ENCODE measurements around the gene METTL16. TPM values are rescaled to one million over a fixed set of nuclear protein-coding genes. Genes with fewer than 3 reads are reported as not detected.

METTL16 gene
- total and polyA plus RNA-seq, 10 donors, result 17.1 to 38.2 (median 27.8) TPM

DNA sequence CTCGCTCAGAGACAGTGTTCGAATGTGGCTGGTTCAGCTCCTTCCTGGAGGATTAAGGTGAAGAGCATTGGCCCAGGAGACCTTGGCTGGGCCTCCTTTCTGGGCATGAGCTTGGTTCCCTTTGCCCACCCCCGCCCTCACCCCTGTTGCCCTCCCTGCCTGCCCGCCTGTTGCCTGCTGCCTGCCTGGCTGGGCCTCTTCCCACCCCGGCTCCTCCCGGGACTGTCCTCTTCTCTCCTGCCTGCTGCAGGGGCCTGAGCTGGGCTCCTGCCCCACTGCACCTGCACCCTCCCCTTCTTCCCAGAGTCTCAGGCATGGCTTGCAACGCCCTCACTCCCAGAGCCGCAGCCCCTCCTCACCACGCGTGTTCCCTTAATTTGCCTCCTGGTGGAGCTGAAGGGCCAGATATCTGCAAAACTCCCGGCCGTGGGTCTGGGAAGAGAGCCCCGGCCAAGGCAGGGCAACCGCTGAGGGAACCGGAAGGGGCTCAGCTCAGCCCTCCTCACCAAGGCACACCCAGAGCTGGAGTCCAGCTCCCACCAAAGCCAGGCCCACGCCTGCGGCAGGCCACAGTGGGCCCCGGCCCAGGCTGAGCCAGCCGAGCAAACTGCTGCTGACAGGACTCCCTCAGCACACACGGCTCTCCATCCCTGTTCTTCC lies 142.0 kb downstream of the METTL16 start:
- whole genome bisulfite sequencing, 5 donors, result 62 to 82% (median 74%) methylated on average over 18 to 20 of the region's 20 CpGs
- intact Hi-C loops (cut with DNase I; ENCODE audit: low total_unique reads), result loop anchor here (10.0 kb wide), 1 partner anchor 45 kb away; no protein-coding TSS in a partner anchor
- peaks cover 0 to 17% (median 0%) of the 10 kb centered on the region in 6 donors for H3K4me1 ChIP-seq
- DNase-seq, result no peak
- H3K4me3 ChIP-seq, result no peak overlapping the region
- TF ChIP-seq, protein P1, sequence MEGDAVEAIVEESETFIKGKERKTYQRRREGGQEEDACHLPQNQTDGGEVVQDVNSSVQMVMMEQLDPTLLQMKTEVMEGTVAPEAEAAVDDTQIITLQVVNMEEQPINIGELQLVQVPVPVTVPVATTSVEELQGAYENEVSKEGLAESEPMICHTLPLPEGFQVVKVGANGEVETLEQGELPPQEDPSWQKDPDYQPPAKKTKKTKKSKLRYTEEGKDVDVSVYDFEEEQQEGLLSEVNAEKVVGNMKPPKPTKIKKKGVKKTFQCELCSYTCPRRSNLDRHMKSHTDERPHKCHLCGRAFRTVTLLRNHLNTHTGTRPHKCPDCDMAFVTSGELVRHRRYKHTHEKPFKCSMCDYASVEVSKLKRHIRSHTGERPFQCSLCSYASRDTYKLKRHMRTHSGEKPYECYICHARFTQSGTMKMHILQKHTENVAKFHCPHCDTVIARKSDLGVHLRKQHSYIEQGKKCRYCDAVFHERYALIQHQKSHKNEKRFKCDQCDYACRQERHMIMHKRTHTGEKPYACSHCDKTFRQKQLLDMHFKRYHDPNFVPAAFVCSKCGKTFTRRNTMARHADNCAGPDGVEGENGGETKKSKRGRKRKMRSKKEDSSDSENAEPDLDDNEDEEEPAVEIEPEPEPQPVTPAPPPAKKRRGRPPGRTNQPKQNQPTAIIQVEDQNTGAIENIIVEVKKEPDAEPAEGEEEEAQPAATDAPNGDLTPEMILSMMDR (IDR thresholded peaks at IDR 0.05 in 8 of 11, conservative IDR thresholded peaks at IDR 0.05 in 3 of 11), result no peak
- TF ChIP-seq POLR2AphosphoS5 (IDR thresholded peaks at IDR 0.05), result no peak
- TF ChIP-seq POLR2A (IDR thresholded peaks at IDR 0.05), result no peak
- H3K27me3 ChIP-seq (replicated peaks in 1 of 7), result no peaks in the 10 kb centered on the region
- H3K36me3 ChIP-seq, result peaks cover 0 to 90% (median 43%) of the 10 kb centered on the region in 6 donors
- no peaks in the 10 kb centered on the region for H3K9me3 ChIP-seq
- no peak overlapping the region for H3K27ac ChIP-seq

DNA sequence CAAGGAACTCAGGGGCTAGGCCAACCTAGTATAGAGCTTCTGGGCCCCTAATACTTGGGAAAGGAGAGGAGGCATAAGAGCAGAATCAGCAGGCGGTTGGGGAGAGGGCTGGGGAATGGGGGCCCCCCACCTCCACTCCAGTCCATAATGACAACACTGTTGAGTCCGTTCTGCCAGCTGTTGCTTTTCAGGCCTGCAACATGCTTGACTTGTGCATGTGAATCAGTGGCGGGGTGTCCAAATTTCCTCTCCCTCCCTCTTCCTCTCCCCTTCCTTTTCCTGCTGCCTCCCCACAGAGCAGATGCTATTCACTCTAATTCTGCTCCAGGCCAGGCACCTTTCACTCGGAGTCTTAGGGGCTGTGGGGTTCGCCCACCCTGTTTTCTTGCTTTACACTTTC lies 142.6 kb downstream of the METTL16 start:
- WGBS, 5 donors, result 52 to 68% (median 59%) methylated on average over 4 to 5 of the region's 5 CpGs
- DNase-seq, result no peak
- Histone ChIP-seq H3K36me3 (peaks cover 0 to 90% (median 48%) of the 10 kb centered on the region in 6 donors), H3K4me1 (peaks cover 0 to 17% (median 0%) of the 10 kb centered on the region in 6 donors), H3K27ac (no peak overlapping the region), H3K9me3 (no peaks in the 10 kb centered on the region), H3K27me3 (replicated peaks in 1 of 7) (no peaks in the 10 kb centered on the region), H3K4me3 (no peak overlapping the region)
- intact Hi-C loops (cut with DNase I; ENCODE audit: low total_unique reads), result loop anchor here (10.0 kb wide), 1 partner anchor 46 kb away; no protein-coding TSS in a partner anchor
- no peak for TF ChIP-seq POLR2A (IDR thresholded peaks at IDR 0.05)
- TF ChIP-seq, protein P1 (IDR thresholded peaks at IDR 0.05 in 8 of 11, conservative IDR thresholded peaks at IDR 0.05 in 3 of 11), result no peak
- no peak for TF ChIP-seq POLR2AphosphoS5 (IDR thresholded peaks at IDR 0.05)

GRCh38 chr17:2368359-2368758 lies 143.3 kb downstream of the METTL16 start:
- 82 to 88% (median 88%) methylated on average over 8 of the region's 8 CpGs for WGBS, 5 donors
- H3K4me3 ChIP-seq, result no peak overlapping the region
- H3K36me3 ChIP-seq, result peaks cover 0 to 90% (median 47%) of the 10 kb centered on the region in 6 donors
- H3K27me3 ChIP-seq (replicated peaks in 1 of 7), result no peaks in the 10 kb centered on the region
- H3K27ac ChIP-seq, result no peak overlapping the region
- H3K4me1 ChIP-seq, result peaks cover 0 to 17% (median 0%) of the 10 kb centered on the region in 6 donors
- intact Hi-C loops (cut with DNase I; ENCODE audit: low total_unique reads), result loop anchor here (10.0 kb wide), 1 partner anchor 46 kb away; no protein-coding TSS in a partner anchor
- no peak for DNase-seq
- no peaks in the 10 kb centered on the region for H3K9me3 ChIP-seq
- TF ChIP-seq POLR2A (IDR thresholded peaks at IDR 0.05) (no peak), POLR2AphosphoS5 (IDR thresholded peaks at IDR 0.05) (no peak)
- TF ChIP-seq, protein P1 (IDR thresholded peaks at IDR 0.05 in 8 of 11, conservative IDR thresholded peaks at IDR 0.05 in 3 of 11), result no peak

GRCh38 chr17:2366747-2367494 lies 144.8 kb downstream of the METTL16 start:
- DNase-seq, result no peak
- H3K36me3 ChIP-seq, result peaks cover 0 to 89% (median 43%) of the 10 kb centered on the region in 6 donors
- WGBS, 5 donors, result 88 to 93% (median 90%) methylated on average over 26 of the region's 26 CpGs

More at GRCh38 chr17:2366747-2367494, 144.8 kb downstream of the METTL16 start:
- Histone ChIP-seq H3K4me1 (peaks cover 0 to 17% (median 0%) of the 10 kb centered on the region in 6 donors), H3K27me3 (replicated peaks in 1 of 7) (no peaks in the 10 kb centered on the region), H3K4me3 (no peak overlapping the region), H3K9me3 (no peaks in the 10 kb centered on the region), H3K27ac (no peak overlapping the region)
- intact Hi-C loops (cut with DNase I; ENCODE audit: low total_unique reads), result loop anchor here (10.0 kb wide), 1 partner anchor 48 kb away; no protein-coding TSS in a partner anchor
- TF ChIP-seq POLR2AphosphoS5 (IDR thresholded peaks at IDR 0.05), result no peak
- TF ChIP-seq, protein P1 (IDR thresholded peaks at IDR 0.05 in 8 of 11, conservative IDR thresholded peaks at IDR 0.05 in 3 of 11), result no peak
- TF ChIP-seq POLR2A (IDR thresholded peaks at IDR 0.05), result no peak
